ENCODE data around the gene FOXI3. TPM values are rescaled to one million over a fixed set of nuclear protein-coding genes. Genes with fewer than 3 reads are reported as not detected.

The FOXI3 gene
- total and polyA plus RNA-seq, 2 experiments from 2014 or later, result 0.71 to 13.3 TPM

DNA sequence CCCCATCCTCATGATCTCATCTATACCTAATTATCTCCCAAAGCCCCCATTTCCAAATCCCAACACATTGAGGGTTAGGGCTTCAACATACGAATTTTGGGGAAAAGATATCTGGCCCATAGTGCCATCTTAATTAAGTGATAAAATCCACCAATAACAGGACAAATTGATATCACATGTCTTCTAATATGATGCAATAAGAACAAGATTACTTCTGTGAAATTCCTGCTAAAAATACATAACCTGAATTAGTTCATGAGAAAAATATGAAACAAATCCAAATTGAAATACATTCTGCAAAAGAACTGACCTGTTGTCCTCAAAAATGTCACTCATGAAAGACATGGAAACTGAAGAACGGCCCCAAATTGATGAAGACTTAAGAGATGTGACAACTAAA, 28.8 kb downstream of the FOXI3 start:
- H3K27me3 Mint-ChIP-seq (ENCODE audit: insufficient read depth, low read depth, poor library complexity), result peaks cover 1% of the 10 kb centered on the region
- Histone ChIP-seq H3K79me2 (replicated peaks; ENCODE audit: insufficient read depth) (no peaks in the 10 kb centered on the region), H4K20me1 (replicated peaks; ENCODE audit: insufficient read depth) (no peaks in the 10 kb centered on the region), H3K27me3 (ENCODE audit: insufficient read depth) (no peaks in the 10 kb centered on the region), H2AFZ (no peak overlapping the region), H3F3A (replicated peaks; ENCODE audit: low read depth) (no peaks in the 10 kb centered on the region), H3K4me3 (no peak overlapping the region), H3K27ac (ENCODE audit: low read depth) (no peak overlapping the region), H3K9me2 (ENCODE audit: insufficient read depth) (peaks cover 2% of the 10 kb centered on the region; the same call in 1 of the 2 replicates), H3K4me1 (ENCODE audit: insufficient read depth) (no peaks in the 10 kb centered on the region), H3K4me2 (no peak overlapping the region), H3K36me3 (ENCODE audit: insufficient read depth) (no peaks in the 10 kb centered on the region)
- no peak overlapping the region for H3K4me3 Mint-ChIP-seq
- no peak overlapping the region for H3K27ac Mint-ChIP-seq
- no peaks in the 10 kb centered on the region; the same call in 2 of the 3 replicates for H3K9me3 Mint-ChIP-seq
- H3K36me3 Mint-ChIP-seq (ENCODE audit: low read depth), result no peaks in the 10 kb centered on the region
- no peaks in the 10 kb centered on the region for H3K4me1 Mint-ChIP-seq
- ATAC-seq (no peak), DNase-seq (ENCODE audit: low spot score) (no peak)
- TF ChIP-seq, protein P1, sequence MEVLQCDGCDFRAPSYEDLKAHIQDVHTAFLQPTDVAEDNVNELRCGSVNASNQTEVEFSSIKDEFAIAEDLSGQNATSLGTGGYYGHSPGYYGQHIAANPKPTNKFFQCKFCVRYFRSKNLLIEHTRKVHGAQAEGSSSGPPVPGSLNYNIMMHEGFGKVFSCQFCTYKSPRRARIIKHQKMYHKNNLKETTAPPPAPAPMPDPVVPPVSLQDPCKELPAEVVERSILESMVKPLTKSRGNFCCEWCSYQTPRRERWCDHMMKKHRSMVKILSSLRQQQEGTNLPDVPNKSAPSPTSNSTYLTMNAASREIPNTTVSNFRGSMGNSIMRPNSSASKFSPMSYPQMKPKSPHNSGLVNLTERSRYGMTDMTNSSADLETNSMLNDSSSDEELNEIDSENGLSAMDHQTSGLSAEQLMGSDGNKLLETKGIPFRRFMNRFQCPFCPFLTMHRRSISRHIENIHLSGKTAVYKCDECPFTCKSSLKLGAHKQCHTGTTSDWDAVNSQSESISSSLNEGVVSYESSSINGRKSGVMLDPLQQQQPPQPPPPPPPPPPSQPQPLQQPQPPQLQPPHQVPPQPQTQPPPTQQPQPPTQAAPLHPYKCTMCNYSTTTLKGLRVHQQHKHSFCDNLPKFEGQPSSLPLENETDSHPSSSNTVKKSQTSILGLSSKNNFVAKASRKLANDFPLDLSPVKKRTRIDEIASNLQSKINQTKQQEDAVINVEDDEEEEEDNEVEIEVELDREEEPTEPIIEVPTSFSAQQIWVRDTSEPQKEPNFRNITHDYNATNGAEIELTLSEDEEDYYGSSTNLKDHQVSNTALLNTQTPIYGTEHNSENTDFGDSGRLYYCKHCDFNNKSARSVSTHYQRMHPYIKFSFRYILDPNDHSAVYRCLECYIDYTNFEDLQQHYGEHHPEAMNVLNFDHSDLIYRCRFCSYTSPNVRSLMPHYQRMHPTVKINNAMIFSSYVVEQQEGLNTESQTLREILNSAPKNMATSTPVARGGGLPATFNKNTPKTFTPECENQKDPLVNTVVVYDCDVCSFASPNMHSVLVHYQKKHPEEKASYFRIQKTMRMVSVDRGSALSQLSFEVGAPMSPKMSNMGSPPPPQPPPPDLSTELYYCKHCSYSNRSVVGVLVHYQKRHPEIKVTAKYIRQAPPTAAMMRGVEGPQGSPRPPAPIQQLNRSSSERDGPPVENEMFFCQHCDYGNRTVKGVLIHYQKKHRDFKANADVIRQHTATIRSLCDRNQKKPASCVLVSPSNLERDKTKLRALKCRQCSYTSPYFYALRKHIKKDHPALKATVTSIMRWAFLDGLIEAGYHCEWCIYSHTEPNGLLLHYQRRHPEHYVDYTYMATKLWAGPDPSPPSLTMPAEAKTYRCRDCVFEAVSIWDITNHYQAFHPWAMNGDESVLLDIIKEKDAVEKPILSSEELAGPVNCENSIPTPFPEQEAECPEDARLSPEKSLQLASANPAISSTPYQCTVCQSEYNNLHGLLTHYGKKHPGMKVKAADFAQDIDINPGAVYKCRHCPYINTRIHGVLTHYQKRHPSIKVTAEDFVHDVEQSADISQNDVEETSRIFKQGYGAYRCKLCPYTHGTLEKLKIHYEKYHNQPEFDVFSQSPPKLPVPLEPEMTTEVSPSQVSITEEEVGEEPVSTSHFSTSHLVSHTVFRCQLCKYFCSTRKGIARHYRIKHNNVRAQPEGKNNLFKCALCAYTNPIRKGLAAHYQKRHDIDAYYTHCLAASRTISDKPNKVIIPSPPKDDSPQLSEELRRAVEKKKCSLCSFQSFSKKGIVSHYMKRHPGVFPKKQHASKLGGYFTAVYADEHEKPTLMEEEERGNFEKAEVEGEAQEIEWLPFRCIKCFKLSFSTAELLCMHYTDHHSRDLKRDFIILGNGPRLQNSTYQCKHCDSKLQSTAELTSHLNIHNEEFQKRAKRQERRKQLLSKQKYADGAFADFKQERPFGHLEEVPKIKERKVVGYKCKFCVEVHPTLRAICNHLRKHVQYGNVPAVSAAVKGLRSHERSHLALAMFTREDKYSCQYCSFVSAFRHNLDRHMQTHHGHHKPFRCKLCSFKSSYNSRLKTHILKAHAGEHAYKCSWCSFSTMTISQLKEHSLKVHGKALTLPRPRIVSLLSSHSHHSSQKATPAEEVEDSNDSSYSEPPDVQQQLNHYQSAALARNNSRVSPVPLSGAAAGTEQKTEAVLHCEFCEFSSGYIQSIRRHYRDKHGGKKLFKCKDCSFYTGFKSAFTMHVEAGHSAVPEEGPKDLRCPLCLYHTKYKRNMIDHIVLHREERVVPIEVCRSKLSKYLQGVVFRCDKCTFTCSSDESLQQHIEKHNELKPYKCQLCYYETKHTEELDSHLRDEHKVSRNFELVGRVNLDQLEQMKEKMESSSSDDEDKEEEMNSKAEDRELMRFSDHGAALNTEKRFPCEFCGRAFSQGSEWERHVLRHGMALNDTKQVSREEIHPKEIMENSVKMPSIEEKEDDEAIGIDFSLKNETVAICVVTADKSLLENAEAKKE (CRISPR knock-in tag; IDR thresholded peaks at IDR 0.05), result no peak
- TF ChIP-seq ZNF331 (CRISPR knock-in tag; IDR thresholded peaks at IDR 0.05; ENCODE audit: low read depth) (no peak), POLR2AphosphoS5 (IDR thresholded peaks at IDR 0.05; ENCODE audit: low read depth) (no peak), ZNF114 (CRISPR knock-in tag; IDR thresholded peaks at IDR 0.05) (no peak), EZH2 (IDR thresholded peaks at IDR 0.05; ENCODE audit: low read depth, unreplicated experiment) (no peak), CREB1 (CRISPR knock-in tag; IDR thresholded peaks at IDR 0.05; ENCODE audit: low read depth) (no peak), EZH2phosphoT487 (IDR thresholded peaks at IDR 0.05; ENCODE audit: unreplicated experiment) (no peak), REST (IDR thresholded peaks at IDR 0.05; ENCODE audit: unreplicated experiment) (no peak), STAT1 (IDR thresholded peaks at IDR 0.05; ENCODE audit: unreplicated experiment) (no peak), ETS1 (IDR thresholded peaks at IDR 0.05) (no peak), JUNB (IDR thresholded peaks at IDR 0.05; ENCODE audit: unreplicated experiment) (no peak), NANOG (IDR thresholded peaks at IDR 0.05; ENCODE audit: borderline replicate concordance) (no peak)
- TF ChIP-seq, protein P2, sequence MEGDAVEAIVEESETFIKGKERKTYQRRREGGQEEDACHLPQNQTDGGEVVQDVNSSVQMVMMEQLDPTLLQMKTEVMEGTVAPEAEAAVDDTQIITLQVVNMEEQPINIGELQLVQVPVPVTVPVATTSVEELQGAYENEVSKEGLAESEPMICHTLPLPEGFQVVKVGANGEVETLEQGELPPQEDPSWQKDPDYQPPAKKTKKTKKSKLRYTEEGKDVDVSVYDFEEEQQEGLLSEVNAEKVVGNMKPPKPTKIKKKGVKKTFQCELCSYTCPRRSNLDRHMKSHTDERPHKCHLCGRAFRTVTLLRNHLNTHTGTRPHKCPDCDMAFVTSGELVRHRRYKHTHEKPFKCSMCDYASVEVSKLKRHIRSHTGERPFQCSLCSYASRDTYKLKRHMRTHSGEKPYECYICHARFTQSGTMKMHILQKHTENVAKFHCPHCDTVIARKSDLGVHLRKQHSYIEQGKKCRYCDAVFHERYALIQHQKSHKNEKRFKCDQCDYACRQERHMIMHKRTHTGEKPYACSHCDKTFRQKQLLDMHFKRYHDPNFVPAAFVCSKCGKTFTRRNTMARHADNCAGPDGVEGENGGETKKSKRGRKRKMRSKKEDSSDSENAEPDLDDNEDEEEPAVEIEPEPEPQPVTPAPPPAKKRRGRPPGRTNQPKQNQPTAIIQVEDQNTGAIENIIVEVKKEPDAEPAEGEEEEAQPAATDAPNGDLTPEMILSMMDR (conservative IDR thresholded peaks at IDR 0.05; ENCODE audit: low read depth in 2 of 2), result no peak

All from GM23338 (cell line).